Measurements from ENCODE around the gene KLHL26. TPM values are rescaled to one million over a fixed set of nuclear protein-coding genes. Genes with fewer than 3 reads are reported as not detected.

Gene KLHL26
- total RNA-seq, 3 donors from 2014 or later (not counting 1 experiment from before 2014, with no cell fraction given) = 8.0 to 11.5 (median 9.6) TPM

DNA sequence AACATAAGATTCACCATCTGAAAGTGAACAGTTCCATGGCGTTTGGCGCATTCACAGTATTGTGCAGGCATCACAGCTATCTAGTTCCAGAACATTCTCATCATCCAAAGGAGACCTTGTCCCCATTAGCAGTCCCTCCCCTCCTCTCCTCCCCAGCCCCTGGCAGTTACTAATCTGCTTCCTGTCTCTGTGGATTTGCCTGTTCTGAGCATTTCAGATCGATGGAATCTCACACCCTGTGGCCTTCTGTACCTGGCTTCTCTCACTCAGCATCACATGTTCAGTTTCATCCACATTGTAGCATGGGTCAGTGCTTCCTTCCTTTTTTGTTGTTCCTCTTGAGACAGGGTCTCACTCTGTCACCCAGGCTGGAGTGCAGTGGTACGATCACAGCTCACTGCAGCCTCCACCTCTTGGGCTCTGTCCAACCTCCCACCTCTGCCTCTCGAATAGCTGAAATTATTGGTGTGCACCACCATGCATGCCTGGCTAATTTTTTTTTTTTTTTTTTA is 81.2 kb downstream of the KLHL26 start:
- Histone ChIP-seq H3K4me3 (ENCODE audit: low read length) (no peak overlapping the region), H3K4me1 (ENCODE audit: control insufficient read depth, insufficient read depth, low read length) (peaks cover 26% of the 10 kb centered on the region), H3K36me3 (ENCODE audit: control insufficient read depth, insufficient read depth, low read length) (no peaks in the 10 kb centered on the region), H3K27me3 (ENCODE audit: control insufficient read depth, insufficient read depth, low read length) (no peaks in the 10 kb centered on the region), H3K27ac (ENCODE audit: low read length) (no peak overlapping the region), H3K9me3 (ENCODE audit: control insufficient read depth, insufficient read depth, low read length) (no peaks in the 10 kb centered on the region)
- no peaks in the 10 kb centered on the region for H3K9me3 Mint-ChIP-seq
- no peaks in the 10 kb centered on the region for H3K27me3 Mint-ChIP-seq (ENCODE audit: low read depth in 2 of 2)
- 76% methylated on average over 5 of the region's 5 CpGs for WGBS (ENCODE audit: insufficient coverage)
- H3K36me3 Mint-ChIP-seq = no peaks in the 10 kb centered on the region
- no peak for DNase-seq
- no peak overlapping the region for H3K4me3 Mint-ChIP-seq
- H3K27ac Mint-ChIP-seq = no peak overlapping the region
- ATAC-seq = no peak
- TF ChIP-seq, protein P1, sequence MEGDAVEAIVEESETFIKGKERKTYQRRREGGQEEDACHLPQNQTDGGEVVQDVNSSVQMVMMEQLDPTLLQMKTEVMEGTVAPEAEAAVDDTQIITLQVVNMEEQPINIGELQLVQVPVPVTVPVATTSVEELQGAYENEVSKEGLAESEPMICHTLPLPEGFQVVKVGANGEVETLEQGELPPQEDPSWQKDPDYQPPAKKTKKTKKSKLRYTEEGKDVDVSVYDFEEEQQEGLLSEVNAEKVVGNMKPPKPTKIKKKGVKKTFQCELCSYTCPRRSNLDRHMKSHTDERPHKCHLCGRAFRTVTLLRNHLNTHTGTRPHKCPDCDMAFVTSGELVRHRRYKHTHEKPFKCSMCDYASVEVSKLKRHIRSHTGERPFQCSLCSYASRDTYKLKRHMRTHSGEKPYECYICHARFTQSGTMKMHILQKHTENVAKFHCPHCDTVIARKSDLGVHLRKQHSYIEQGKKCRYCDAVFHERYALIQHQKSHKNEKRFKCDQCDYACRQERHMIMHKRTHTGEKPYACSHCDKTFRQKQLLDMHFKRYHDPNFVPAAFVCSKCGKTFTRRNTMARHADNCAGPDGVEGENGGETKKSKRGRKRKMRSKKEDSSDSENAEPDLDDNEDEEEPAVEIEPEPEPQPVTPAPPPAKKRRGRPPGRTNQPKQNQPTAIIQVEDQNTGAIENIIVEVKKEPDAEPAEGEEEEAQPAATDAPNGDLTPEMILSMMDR (IDR thresholded peaks at IDR 0.05) = no peak
- H3K4me1 Mint-ChIP-seq = peaks cover 40 to 55% of the 10 kb centered on the region in 2 donors
- intact Hi-C loops (cut with micrococcal nuclease) = no loop called here

DNA sequence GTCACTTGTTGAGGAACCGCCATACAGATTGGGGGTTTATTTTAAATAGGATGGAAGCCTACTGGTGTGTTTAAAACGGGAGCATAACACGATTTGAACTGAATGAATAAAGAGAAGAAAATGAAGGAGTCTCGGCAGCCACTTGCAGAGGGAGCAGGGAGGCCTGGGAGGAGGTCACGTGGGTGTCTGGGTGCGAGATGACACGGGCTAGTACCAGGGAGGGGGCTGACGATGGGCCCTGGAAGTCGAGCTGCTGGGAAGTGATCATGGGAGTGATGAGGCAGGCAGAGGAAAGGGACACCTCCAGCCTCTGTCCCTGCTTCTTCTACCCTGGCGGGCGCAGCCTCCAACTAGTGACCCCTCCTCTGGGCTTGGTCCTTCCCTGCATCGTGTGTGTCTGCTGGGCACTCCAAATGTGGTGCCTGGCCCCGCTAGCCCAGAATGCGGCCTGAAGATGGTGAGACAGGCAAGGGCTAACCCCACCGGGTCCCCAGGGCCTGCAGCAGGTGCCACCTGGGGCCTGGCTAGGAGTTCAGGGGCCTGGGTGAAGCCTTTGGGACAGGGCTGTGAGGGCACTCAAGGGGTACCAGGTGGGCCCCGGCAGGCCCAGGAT is 82.1 kb downstream of the KLHL26 start:
- no peak for ATAC-seq
- no peak for DNase-seq
- H3K4me3 ChIP-seq (ENCODE audit: low read length) = no peak overlapping the region
- Mint-ChIP-seq H3K27me3 (ENCODE audit: low read depth in 2 of 2) (no peaks in the 10 kb centered on the region), H3K9me3 (no peaks in the 10 kb centered on the region), H3K36me3 (no peaks in the 10 kb centered on the region), H3K4me3 (no peak overlapping the region), H3K27ac (no peak overlapping the region), H3K4me1 (peaks cover 32 to 51% of the 10 kb centered on the region in 2 donors)
- no peaks in the 10 kb centered on the region for H3K36me3 ChIP-seq (ENCODE audit: control insufficient read depth, insufficient read depth, low read length)
- H3K9me3 ChIP-seq (ENCODE audit: control insufficient read depth, insufficient read depth, low read length) = no peaks in the 10 kb centered on the region
- intact Hi-C loops (cut with micrococcal nuclease) = no loop called here
- H3K27me3 ChIP-seq (ENCODE audit: control insufficient read depth, insufficient read depth, low read length) = no peaks in the 10 kb centered on the region
- H3K27ac ChIP-seq (ENCODE audit: low read length) = no peak overlapping the region
- H3K4me1 ChIP-seq (ENCODE audit: control insufficient read depth, insufficient read depth, low read length) = peaks cover 17% of the 10 kb centered on the region
- 90% methylated on average over 16 of the region's 16 CpGs for WGBS (ENCODE audit: insufficient coverage)
- TF ChIP-seq, protein P1 (IDR thresholded peaks at IDR 0.05) = no peak

- no peak overlapping the region for H3K27ac Mint-ChIP-seq
- Histone ChIP-seq H3K4me3 (ENCODE audit: low read length) (no peak overlapping the region), H3K27ac (ENCODE audit: low read length) (no peak overlapping the region), H3K36me3 (ENCODE audit: control insufficient read depth, insufficient read depth, low read length) (no peaks in the 10 kb centered on the region), H3K9me3 (ENCODE audit: control insufficient read depth, insufficient read depth, low read length) (no peaks in the 10 kb centered on the region), H3K27me3 (ENCODE audit: control insufficient read depth, insufficient read depth, low read length) (no peaks in the 10 kb centered on the region), H3K4me1 (ENCODE audit: control insufficient read depth, insufficient read depth, low read length) (peaks cover 11% of the 10 kb centered on the region)
- intact Hi-C loops (cut with micrococcal nuclease) = no loop called here
- H3K4me1 Mint-ChIP-seq = peaks cover 26 to 50% of the 10 kb centered on the region in 2 donors
- no peaks in the 10 kb centered on the region for H3K36me3 Mint-ChIP-seq
- 96% methylated on average over 25 of the region's 25 CpGs for WGBS (ENCODE audit: insufficient coverage)
- TF ChIP-seq, protein P1 (IDR thresholded peaks at IDR 0.05) = no peak
- DNase-seq = no peak
- H3K27me3 Mint-ChIP-seq (ENCODE audit: low read depth in 2 of 2) = no peaks in the 10 kb centered on the region
- H3K9me3 Mint-ChIP-seq = no peaks in the 10 kb centered on the region
- no peak overlapping the region for H3K4me3 Mint-ChIP-seq
- ATAC-seq = no peak
These were observed 82.7 kb downstream of the KLHL26 start for GRCh38 chr19:18719541-18719940.

Other genes with a start within 250 kb of the KLHL26 start
- 10 to 100 TPM in 2 of 3 donors, 1 to 10 TPM in 1; 3.9 to 28.2 (median 12.0) TPM for gene LRRC25, start 239.4 kb upstream of the KLHL26 start, total RNA-seq
- 100 to 1,000 TPM; 137 to 169 (median 158) TPM for gene SSBP4, start 217.6 kb upstream of the KLHL26 start, total RNA-seq
- 10 to 100 TPM; 39.7 to 53.6 (median 40.1) TPM for gene ISYNA1, start 198.9 kb upstream of the KLHL26 start, total RNA-seq
- gene ELL, start 115.0 kb upstream of the KLHL26 start, total RNA-seq = 10 to 100 TPM; 61.1 to 64.3 (median 63.8) TPM
- gene FKBP8, start 93.5 kb upstream of the KLHL26 start, total RNA-seq = 100 to 1,000 TPM; 149 to 179 (median 162) TPM
- 10 to 100 TPM; 83.2 to 88.8 (median 86.9) TPM for gene KXD1, start 79.2 kb upstream of the KLHL26 start, total RNA-seq
- gene UBA52, start 65.2 kb upstream of the KLHL26 start, total RNA-seq = 1,000 to 10,000 TPM; 1,016 to 1,271 (median 1,271) TPM
- gene REX1BD, start 48.2 kb upstream of the KLHL26 start, total RNA-seq = 10 to 100 TPM; 80.6 to 86.9 (median 85.3) TPM
- gene CRLF1, start 30.2 kb upstream of the KLHL26 start, total RNA-seq = not detected
- not detected for gene TMEM59L, start 24.2 kb upstream of the KLHL26 start, total RNA-seq
- gene CRTC1, start 46.7 kb downstream of the KLHL26 start, total RNA-seq = 10 to 100 TPM; 14.1 to 17.0 (median 14.3) TPM
- not detected for gene COMP, start 154.3 kb downstream of the KLHL26 start, total RNA-seq
- 100 to 1,000 TPM; 123 to 140 (median 138) TPM for gene UPF1, start 194.9 kb downstream of the KLHL26 start, total RNA-seq